GM19023 (cell line): ENCODE data around the gene MYO1E.
"Not testable (repeated sequence)": the region's sequence is repeated elsewhere in the genome, so short reads cannot be mapped to it uniquely, and the experiment has no call there.

Experiments used
- ATAC-seq: cut with Tn5 transposase; IDR thresholded peaks from one replicate; pipeline ENCODE4 v1.9.1; 2021; ENCODE audit warnings: mild to moderate bottlenecking, moderate library complexity; ENCODE audit not compliant: unreplicated experiment

Gene MYO1E

DNA sequence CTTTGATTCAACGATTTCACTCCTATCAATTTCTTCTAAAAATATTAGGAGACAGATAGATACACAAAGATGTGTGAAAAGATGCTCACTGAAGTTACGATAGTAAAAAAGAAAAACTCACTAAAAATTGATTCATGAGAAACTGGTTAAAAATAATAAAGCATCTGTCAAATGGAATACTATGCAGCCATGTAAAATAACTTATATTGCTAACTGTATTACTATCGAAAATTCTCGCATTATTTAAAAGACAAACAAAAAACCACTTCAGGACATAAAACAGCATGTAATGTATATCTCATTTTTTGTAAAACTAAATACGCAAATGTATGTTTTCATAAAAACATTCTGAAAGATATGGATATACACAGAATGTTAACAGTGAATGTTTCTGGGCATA lies 199.5 kb downstream of the MYO1E start:
- no peak for ATAC-seq

DNA sequence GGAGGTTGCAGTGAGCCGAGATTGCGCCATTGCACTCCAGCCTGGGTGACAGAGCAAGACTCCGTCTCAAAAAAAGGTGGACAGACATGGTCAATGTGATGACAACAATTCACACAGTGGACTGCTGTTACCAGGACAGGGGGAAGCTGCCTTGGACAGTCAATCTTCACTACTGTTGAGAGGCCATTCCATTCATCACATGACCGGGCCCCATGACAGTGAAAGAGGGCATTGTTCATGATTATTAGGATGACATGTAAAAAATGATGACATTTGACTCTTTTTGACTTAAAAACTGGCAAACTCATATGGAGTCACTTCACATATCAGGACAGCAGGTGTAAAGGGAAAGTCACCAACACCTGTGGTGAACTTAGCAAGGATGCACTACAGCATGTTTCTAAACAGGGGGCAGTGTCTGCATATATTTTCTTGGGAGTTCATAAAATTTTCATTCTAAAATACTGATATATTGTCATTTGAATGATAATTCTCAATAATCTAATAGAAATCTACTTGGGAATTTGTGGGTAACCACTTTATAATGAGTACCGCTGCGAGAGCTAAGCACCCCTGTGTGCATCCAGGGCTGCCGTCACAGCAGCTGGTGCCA lies 200.3 kb downstream of the MYO1E start:
- no peak for ATAC-seq

DNA sequence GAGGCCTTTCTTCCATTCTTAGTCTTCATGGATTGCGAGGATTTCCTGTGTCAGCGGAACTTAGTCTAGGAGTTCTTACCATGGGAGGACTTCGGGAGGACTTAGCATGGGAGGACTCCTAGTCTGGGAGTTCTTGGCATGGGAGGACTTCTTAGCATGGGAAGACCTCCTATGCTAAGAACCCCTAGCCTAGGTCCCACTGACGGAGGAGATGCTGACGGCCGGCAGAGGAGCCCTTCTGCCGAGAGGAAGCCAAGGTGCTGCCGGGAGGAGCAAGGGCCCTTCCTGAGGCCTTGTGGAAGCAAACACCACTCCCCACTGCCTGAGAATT lies 201.6 kb downstream of the MYO1E start:
- no peak for ATAC-seq

DNA sequence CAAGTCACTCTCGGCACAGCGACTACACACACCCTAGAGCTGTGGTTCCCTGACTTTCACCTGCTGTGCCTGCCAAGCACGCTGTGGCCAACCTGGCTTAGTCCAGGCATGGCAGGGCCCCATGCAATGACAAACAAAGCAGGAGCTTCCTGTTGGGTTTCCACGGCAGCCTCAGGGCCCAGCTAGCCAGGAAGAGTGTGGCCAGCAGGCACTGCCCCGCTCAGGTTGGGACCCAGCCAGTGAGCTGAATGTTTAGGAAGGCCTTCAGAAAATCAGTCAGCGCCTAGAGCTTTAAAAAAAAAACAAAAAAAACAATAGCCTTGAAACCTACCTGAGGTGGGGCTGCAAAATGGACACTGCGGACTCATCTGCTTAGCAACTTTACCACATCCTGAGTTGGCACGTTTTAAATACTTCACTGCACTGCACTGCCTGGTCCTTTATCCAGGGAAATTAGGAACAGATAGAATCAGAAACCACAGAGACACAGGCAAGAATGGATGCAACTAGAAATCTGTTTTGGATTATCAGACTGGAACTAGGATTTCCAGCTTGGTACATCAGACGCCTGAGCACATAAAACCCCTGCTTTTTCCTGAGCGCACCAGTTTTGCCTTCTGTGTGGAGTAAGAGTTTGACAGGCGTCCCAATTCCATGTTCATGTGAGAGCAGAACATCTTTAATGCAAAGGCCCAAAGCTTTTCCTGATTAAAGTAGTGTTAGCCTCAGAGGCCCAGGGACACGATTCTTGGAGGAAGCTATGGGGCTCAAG lies 202.2 kb downstream of the MYO1E start:
- no peak for ATAC-seq

DNA sequence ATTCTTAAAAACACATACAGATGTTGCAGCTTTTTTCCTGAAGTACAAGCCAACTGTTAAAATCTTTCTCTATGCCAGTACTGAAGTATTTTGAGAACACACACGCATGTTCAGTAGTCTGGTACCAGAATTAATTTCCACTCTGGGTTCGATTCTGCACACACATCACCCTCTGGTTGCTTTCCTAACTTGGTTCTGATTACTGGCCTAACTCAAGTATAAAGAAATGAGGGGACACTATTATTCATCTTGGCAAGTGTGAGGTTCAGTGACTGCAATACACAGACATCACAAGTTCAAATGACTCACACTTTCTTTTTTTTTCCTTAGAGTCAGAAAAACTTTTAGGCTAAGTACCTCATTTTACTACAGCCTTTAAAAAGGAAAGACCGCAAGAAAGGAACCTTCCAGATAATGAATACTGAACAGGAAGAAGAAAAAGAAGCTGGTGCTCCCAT lies 203.4 kb downstream of the MYO1E start:
- ATAC-seq, result no peak

DNA sequence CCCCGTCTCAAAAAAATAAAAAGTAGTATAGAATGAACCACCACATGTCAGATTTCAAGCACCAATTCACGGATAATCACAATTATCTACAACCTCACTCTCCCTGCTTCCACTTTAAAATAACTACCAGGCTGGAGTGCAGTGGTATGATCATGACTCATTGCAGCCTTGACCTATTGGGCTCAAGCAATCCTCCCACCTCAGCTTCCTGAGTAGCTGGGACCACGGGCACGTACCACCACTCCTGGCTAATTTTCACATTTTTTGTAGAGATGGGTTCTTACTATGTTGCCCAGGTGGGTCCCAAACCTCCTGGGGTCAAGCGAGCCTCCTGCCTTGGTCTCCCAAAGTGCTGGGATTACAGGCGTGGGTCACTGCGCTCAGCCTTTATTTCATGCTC lies 204.1 kb downstream of the MYO1E start:
- no peak for ATAC-seq

DNA sequence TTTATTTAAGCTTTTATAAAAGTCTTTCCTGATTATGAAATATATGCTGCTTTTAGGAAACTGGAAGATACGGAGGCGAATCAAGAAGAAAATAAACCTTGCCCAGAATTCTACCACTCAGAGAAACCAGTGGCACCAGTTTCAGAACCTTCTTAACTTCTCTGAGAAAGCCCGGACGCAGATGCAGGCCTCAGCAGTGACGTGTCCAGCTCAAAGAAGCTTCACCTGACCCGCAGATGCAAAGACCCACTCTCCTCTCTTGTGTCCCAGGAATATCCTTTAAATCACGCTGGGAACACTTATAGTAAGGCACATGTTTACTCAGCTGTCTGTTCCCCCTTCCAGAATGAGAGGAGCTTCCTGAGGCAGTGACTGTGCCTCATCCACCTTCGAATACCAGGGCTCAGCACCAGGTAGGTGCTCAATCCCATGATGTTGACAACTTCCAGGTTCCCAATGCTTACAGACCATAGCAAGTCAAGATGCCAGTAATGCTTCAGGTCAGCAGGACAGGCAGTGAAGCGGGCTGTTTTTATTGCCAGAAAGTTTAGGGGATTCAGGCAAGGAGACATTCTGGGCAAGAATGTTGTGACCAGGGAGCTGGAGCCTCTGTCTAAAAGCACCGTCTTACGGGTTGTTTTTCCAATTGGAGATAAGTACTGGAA lies 205.9 kb downstream of the MYO1E start:
- no peak for ATAC-seq

DNA sequence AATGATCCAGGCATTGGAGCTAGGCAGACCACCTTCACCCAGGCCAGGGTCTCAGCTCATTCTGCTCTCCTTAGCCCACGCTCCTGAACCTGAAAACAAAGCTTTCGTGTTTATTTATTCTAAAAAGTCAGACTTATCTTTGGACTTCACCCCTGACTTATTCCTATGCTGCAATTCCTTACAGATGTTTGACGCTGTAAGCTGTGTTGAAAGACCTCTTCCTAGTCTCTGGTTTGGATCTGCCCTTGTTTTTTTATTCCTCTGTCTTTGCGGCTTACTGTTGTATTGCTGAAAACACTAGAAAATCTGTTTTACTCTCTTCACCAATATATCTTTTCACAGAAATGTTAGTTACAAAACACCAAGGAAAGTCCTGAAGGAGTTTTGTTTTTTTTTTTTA lies 206.5 kb downstream of the MYO1E start:
- ATAC-seq, result no peak

DNA sequence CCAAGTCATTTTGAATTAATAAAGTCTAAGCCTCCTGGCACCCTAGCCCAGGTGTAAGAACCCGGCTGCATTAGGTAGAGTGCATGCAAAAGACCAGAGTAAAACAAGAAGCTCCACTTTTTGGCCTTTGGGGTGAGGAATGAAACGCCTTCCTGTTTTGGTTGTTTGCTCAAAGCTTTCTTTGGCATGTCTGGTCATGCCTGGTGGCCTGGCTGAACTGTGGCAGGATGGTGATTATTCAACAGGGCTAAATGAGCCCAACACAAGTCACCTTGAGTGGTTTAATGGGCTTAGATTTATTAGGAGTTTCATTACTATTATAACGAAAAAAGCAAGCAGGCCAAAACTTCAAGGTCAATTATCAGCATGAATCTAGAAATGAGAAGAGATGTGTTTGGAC lies 206.9 kb downstream of the MYO1E start:
- no peak for ATAC-seq

DNA sequence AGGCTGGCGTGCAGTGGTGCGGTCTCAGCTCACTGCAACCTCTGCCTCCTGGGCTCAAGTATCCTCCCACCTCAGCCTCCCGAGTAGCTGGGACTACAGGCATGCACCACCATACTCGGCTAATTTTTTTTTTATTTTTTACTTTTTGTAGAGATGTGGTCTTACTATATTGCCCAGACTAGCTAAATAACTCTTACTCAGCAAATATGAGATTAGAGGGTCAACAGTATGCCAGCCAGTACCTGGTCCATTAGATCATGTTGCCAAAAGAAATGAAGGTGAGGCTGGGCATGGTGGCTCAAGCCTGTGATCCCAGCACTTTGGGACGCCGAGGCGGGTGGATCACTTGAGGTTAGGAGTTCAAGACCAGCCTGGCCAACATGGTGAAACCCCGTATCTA lies 210.6 kb downstream of the MYO1E start:
- ATAC-seq, result not testable (repeated sequence)

DNA sequence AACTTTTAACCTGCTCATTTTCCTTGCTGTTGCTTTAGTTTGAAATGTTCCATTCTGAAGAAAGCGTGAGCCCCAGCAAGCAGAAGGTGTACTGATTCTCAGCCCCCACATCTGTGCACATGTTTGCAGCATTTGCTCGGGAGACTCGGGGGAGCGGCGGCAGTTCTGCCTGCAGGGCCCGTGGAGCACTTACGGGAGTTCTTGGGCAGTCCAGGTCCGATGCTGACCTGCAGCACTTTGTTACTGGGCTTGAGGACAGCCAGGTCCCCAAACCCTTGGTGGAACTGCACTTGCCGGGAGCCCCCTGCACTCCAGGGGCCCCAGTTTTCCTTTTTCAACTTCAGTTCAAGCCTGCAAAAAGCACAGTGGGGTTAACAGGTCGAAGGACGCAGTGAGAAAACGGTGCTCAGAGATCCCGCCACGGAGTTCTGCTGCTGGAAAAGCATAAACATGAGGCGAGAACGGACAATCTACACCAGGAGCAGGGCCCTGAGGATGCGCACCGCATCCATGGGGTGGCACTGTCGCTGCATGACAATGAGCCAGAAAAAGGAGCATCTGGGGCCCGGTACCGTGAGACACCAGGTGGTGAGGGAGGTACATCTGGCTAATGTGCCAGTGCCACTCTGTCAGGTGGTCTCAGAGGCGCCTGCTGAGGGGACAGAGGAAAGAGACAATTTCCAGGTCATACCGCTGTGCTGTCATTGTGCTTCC lies 211.6 kb downstream of the MYO1E start:
- no peak for ATAC-seq

DNA sequence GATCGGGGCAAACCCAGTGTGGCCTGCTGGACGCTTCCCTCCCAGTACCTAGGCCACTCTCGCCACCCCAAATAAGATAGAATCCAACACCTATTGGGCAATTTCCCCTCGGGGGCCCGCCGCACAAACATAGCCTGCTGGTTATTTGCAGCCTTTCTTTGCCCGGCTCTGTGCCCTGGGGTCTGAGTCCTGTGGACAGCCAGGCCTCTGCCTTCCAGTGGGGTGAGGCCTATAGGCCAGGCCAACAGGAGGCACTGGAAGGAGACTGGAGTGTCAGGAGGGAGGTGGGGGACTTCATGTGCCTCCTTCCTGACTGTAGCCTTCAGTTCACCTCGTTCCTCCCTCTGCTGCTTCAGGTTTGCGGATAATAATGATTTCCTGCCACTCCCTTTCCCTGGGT lies 213.5 kb downstream of the MYO1E start:
- no peak for ATAC-seq

DNA sequence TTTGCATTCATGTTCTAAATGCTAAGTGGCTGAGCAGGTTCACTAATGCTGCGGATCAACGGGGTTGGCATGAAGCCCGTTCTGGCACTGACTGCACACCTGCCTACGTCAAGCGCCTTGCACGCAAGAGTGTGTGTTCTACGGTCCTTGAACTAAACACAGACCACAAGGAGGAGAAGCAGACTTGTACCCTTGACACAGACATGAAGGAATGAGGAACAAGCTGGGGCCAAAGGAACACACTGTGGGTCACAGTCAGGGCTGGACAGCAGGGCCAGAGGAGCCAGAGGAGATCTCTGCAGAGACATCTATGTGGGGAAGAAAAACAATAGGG lies 214.0 kb downstream of the MYO1E start:
- ATAC-seq, result no peak

DNA sequence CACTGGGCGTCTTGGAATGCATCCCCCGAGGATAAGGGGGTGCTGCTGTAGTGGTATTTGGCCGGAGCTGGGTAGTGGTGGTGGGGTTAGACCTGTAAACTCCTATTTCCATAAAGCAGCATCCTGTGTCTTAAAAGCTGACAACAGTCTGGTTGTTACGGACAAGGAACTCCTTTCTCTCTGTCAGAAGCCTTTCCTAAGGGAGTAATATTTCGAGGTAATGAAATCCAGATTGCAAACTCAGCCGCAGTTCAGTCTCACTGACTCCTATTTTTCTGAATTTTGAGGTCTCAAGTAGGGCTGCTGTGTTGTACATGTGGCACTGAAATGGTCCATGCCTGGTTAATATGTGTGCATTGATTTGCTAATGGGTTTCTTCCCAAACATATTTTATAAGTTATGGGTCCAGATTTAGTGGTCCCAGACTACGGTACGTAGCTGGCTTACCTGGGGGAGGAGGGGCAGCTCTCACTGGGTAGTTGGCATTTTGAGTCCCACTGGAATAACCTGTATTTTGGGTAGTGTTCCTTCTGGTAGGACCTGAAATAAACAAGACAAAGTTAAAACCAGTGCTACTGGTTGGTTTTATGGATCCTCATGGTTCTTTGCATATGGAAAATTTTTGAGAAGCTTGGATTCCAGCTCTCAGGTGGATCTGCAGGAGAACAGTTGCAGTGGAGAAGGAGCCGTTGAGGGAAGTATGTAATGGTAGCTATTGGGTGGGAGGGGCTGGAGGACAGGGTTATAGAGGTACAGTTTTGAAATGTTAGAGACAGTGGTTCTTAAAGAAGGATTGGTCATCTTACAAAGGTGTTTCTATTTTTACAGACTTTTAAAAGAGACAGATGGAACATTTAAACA lies 214.6 kb downstream of the MYO1E start:
- ATAC-seq, result no peak

DNA sequence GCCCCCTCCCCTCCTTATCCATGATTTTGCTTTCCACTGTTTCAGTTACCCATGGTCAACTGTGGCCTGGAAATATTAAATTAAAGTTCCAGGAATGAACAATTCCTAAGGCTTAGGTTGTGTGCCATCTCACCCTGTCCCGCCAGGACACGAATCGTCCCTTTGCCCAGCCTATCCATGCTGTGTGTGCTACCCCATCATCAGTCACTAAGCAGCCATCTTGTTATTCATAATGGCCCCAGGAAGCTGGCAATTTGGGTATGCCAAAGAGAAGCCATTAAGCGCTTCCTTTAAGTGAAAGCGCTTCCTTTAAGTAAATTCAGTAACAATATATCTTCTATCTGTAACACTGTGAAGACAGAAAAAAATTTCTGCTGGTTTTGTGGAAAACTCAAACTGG lies 215.3 kb downstream of the MYO1E start:
- ATAC-seq, result no peak

DNA sequence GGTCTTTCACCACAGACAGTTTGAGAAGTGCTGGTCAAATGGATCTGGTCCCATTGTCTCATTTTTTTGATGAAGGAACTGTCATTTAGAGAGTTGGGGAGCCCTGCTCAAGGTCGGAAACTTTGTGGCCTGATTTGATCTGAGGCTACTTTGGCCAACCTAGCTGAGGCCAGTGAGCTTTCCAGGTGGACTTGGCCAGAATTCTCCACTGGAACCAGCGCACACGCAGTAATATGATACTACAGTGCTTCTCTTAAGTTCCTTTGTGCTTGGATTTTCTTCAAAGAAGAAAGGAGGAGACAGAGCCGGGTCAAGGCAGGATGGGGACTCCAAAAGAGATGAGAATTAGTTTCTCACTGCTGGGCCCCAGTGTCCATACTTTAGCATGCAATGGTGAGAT lies 217.2 kb downstream of the MYO1E start:
- no peak for ATAC-seq

DNA sequence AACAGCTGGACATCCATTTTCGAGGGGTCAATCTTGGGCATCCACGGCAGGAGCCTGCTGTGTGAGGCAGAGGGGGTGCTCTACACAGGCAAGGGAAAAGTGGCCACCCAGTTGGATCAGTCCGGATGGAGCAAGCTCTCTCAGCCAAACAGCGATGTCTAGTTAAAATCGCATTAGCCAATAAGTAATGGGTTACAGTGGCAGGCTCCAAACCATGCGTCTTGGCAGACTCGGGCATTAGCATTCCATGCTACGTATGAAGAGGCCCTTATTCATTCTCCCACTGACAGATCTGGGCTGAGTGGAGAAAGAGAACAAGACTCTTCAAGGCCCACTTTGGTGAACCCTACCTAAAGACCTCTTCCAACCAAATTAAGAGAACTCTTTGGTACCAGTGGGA lies 218.4 kb downstream of the MYO1E start:
- no peak for ATAC-seq

DNA sequence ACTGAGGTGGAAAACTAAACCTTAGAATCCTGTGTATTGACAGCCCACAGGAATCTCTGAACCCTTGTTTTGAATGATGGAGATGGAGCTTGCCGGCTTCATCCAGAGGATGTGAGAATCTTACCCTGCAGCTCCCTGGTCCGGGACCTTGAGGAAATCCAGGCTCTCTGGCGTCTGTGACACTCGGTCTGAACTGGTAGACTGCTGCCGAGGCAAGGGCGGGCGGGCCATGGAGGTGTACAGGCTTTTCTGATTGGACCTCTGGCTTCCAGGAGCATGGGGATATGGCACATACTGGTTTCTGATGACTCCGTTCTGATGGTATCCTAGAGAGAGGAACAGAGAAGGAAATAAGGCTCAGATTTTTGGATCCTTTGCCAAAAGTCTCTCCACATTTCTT lies 219.2 kb downstream of the MYO1E start:
- ATAC-seq, result no peak

DNA sequence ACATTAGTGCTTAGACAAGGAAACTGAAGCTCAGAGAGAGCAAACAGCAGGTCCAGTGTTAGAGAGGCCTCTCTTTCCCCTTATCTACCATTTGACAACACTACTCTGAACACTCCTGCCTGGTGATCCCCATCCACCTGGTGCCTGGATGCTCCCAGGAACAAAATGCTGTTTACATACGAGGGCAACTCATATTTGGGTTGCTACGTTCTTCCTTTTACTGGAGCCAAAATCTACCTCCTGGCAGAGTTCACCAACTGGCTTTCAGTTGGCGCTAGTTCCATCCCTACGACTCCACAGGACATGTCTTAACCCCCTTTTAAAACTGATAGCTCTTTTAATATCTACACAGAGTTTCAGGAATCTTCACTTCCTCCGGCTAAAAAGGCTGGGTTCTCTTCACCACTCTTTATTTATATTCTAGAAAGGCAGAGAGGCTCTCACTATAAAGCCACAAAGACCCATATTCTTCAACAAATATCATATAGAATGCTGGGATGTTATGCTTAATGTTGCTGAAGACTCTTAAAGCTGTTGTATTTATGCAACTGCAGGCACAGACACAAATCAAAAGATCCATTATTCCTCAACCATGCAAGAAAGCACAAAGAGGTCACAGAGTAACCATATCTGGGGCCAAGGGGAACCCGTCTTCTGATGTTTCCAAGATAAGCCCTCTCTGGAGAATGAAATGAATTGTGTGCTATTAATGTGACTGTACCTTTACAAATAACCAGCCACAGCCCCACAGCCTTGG lies 219.8 kb downstream of the MYO1E start:
- no peak for ATAC-seq

DNA sequence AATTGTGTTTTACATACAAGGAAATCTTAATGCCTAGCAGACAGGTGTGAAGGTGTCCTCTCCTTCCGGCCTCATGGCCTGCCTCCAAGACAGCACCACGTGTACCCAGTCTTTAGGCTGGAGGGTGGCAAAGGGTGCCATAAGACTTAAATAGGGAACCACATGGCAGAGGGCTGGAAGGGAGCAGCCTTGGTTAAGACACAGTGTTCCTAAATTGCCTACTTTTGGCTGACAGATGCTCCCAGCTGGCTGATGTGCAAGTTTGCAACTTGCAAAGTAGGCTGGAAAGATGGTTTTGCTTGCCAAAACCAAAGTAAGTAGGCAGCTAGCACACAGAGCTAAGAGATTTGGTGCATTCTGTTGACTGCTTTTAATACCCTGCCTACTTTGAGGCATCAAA lies 222.5 kb downstream of the MYO1E start:
- ATAC-seq, result no peak
